ENCODE results near the gene SLC9A4. TPM values are rescaled to one million over a fixed set of nuclear protein-coding genes. Genes with fewer than 3 reads are reported as not detected.

Gene SLC9A4
- total and polyA plus RNA-seq, 10 of the 15 experiments (the other 5 are each of a cell fraction or from before 2014, with no cell fraction given) = 0.10 TPM; not detected in 9

- TF ChIP-seq MLLT1 (IDR thresholded peaks at IDR 0.05) (no peak), GABPA (IDR thresholded peaks at IDR 0.05; ENCODE audit: low read depth) (no peak)
Measured at GRCh38 chr2:102449370-102449974, 23.6 kb upstream of the SLC9A4 start (continued).

- Histone ChIP-seq H3K9ac (ENCODE audit: control insufficient read depth, insufficient read depth, low read length) (no peak overlapping the region), H3K4me2 (ENCODE audit: control insufficient read depth, insufficient read depth) (no peak overlapping the region), H2AFZ (ENCODE audit: control insufficient read depth, low read depth, low read length) (no peak overlapping the region), H3K79me2 (ENCODE audit: control insufficient read depth, insufficient read depth, low read length) (no peaks in the 10 kb centered on the region), H3K9me3 (replicated peaks; ENCODE audit: control insufficient read depth, insufficient read depth, low read length) (no peaks in the 10 kb centered on the region), H3K27me3 (replicated peaks in 1 of 2; ENCODE audit: control insufficient read depth in 2 of 2, insufficient read depth in 2 of 2, low read length in 1 of 2) (no peaks in the 10 kb centered on the region), H3K27ac (ENCODE audit: control insufficient read depth, insufficient read depth) (no peak overlapping the region), H4K20me1 (ENCODE audit: control insufficient read depth, insufficient read depth) (no peaks in the 10 kb centered on the region), H3K4me1 (ENCODE audit: control insufficient read depth, insufficient read depth, low read length) (no peaks in the 10 kb centered on the region), H3K4me3 (no peak overlapping the region), H3K36me3 (ENCODE audit: control insufficient read depth in 2 of 2, insufficient read depth in 2 of 2, low read length in 1 of 2) (no peaks in the 10 kb centered on the region)
- POLR2A ChIA-PET = interaction anchor here (0.6 kb wide), 1 partner anchor 20 kb away, joined by 4 read pairs; no protein-coding TSS in a partner anchor
- intact Hi-C loops (cut with micrococcal nuclease; ENCODE audit: unreplicated experiment) = loop anchor here (2.0 kb wide), 1 partner anchor 21 kb away; the partner anchor contains the start of gene SLC9A4
- CTCF ChIA-PET = interaction anchor here (0.8 to 2.4 kb wide), 9 partner anchors 8 to 722 kb away, joined by 3 to 11 read pairs (median 4); no protein-coding TSS in a partner anchor
- in situ Hi-C loops (cut with MboI) = loop anchor here (25.0 kb wide), 1 partner anchor 1040 kb away; no protein-coding TSS in a partner anchor
- DNase-seq (ENCODE audit: low read depth, low spot score) = no peak
- RAD21 ChIA-PET (ENCODE audit: unreplicated experiment) = no interaction called here
- BruUV-seq (replicated peaks) = no TSS peak
- SMC1A ChIA-PET (ENCODE audit: uncharacterized antibody, unreplicated experiment) = interaction anchor here (0.9 to 1.0 kb wide), 2 partner anchors 9 to 217 kb away, joined by 3 read pairs; no protein-coding TSS in a partner anchor
- 17% methylated on average over 2 of the region's 2 CpGs for WGBS (ENCODE audit: insufficient coverage, insufficient replicate concordance, low lambda C conversion rate, missing lambda C conversion rate)
- ATAC-seq = no peak
- TF ChIP-seq ZNF384 (IDR thresholded peaks at IDR 0.05; ENCODE audit: borderline replicate concordance, low read depth, low read length) (no peak), BACH1 (IDR thresholded peaks at IDR 0.05; ENCODE audit: borderline replicate concordance) (no peak)
- FAIRE-seq = no peak
Measured at GRCh38 chr2:102451968-102452367, 21.1 kb upstream of the SLC9A4 start.
